Ishikawa (cell line): ENCODE data around the gene TXNL1.

Experiments
- CREB1 ChIP-seq: IDR thresholded peaks from 2 replicates; pipeline ENCODE4 v1.6.1; 2012; ENCODE audit warnings: low read depth
- EGR1 ChIP-seq: IDR thresholded peaks from 2 replicates; pipeline ENCODE4 v1.6.1; 2012
- EP300 ChIP-seq: IDR thresholded peaks from 2 replicates; pipeline ENCODE4 v1.6.1; 2012; ENCODE audit warnings: borderline replicate concordance
- FOXM1 ChIP-seq: IDR thresholded peaks from 2 replicates; pipeline ENCODE4 v1.6.1; 2012; ENCODE audit warnings: low read depth, borderline replicate concordance
- MAX ChIP-seq: IDR thresholded peaks from 2 replicates; pipeline ENCODE4 v1.6.1; 2012
- NFIC ChIP-seq: IDR thresholded peaks from 2 replicates; pipeline ENCODE4 v1.6.1; 2012
- RAD21 ChIP-seq: IDR thresholded peaks from 2 replicates; pipeline ENCODE4 v1.6.1; 2012; ENCODE audit warnings: low read depth
- TAF1 ChIP-seq: IDR thresholded peaks from 2 replicates; pipeline ENCODE4 v1.6.1; 2012; ENCODE audit warnings: low read depth, mild to moderate bottlenecking
- TCF12 ChIP-seq: IDR thresholded peaks from 2 replicates; pipeline ENCODE4 v1.6.1; 2012; ENCODE audit warnings: low read depth
- USF1 ChIP-seq: IDR thresholded peaks from 2 replicates; pipeline ENCODE4 v1.6.1; 2012
- YY1 ChIP-seq: IDR thresholded peaks from 2 replicates; pipeline ENCODE4 v1.6.1; 2012; ENCODE audit warnings: low read depth
- ZBTB7A ChIP-seq: IDR thresholded peaks from 2 replicates; pipeline ENCODE4 v1.6.1; 2012; ENCODE audit warnings: low read depth

- TF ChIP-seq NFIC = no peak
- TF ChIP-seq MAX = no peak
- no peak for TF ChIP-seq TCF12
- TF ChIP-seq FOXM1 = no peak
- no peak for TF ChIP-seq EGR1
- TF ChIP-seq YY1 = no peak
- no peak for TF ChIP-seq RAD21
- no peak for TF ChIP-seq EP300
- no peak for TF ChIP-seq USF1
- TF ChIP-seq CREB1 = no peak
- no peak for TF ChIP-seq ZBTB7A
- TF ChIP-seq TAF1 = no peak
Observed at GRCh38 chr18:56574861-56575260, 63.5 kb downstream of the TXNL1 start.
